GM19239 (cell line): ENCODE results near the gene CLSTN2.

Experiments used
- DNase-seq: peaks from one replicate; pipeline ENCODE4 v3.0.0; 2011; ENCODE audit warnings: low spot score; ENCODE audit not compliant: insufficient read length
- FAIRE-seq: peaks from 2 replicates; lab custom pipeline; 2011; peaks lifted over from hg19 to GRCh38; lab: Jason Lieb, UNC

The CLSTN2 gene

GRCh38 chr3:140349938-140350337, 415.0 kb downstream of the CLSTN2 start:
- DNase-seq (no peak), FAIRE-seq (no peak)

- no peak for DNase-seq
- FAIRE-seq, result no peak
Measured at GRCh38 chr3:140351466-140351865, 416.5 kb downstream of the CLSTN2 start.

- DNase-seq (no peak), FAIRE-seq (no peak)
Measured at GRCh38 chr3:140355481-140355880, 420.5 kb downstream of the CLSTN2 start.

- DNase-seq (no peak), FAIRE-seq (no peak)
Measured at GRCh38 chr3:140358686-140359085, 423.7 kb downstream of the CLSTN2 start.

GRCh38 chr3:140359233-140359995, 424.4 kb downstream of the CLSTN2 start:
- FAIRE-seq (no peak), DNase-seq (no peak)

GRCh38 chr3:140360332-140360731, 425.3 kb downstream of the CLSTN2 start:
- DNase-seq, result no peak
- peak; percentile 33 for FAIRE-seq

GRCh38 chr3:140363801-140364200, 428.8 kb downstream of the CLSTN2 start:
- no peak for FAIRE-seq
- no peak for DNase-seq

- DNase-seq (no peak), FAIRE-seq (no peak)
Measured at GRCh38 chr3:140365872-140366697, 431.1 kb downstream of the CLSTN2 start.

GRCh38 chr3:140368223-140368811, 433.3 kb downstream of the CLSTN2 start:
- FAIRE-seq, result no peak
- DNase-seq, result no peak

- no peak for DNase-seq
- no peak for FAIRE-seq
Measured at GRCh38 chr3:140370686-140371085, 435.7 kb downstream of the CLSTN2 start.

- DNase-seq (no peak), FAIRE-seq (no peak)
Measured at GRCh38 chr3:140373234-140373633, 438.2 kb downstream of the CLSTN2 start.

- FAIRE-seq, result no peak
Measured at GRCh38 chr3:140375002-140375401, 440.0 kb downstream of the CLSTN2 start.

GRCh38 chr3:140376136-140376889, 441.3 kb downstream of the CLSTN2 start:
- DNase-seq (no peak), FAIRE-seq (no peak)

More at GRCh38 chr3:140375002-140375401, 440.0 kb downstream of the CLSTN2 start:
- no peak for DNase-seq

- FAIRE-seq (no peak), DNase-seq (no peak)
Measured at GRCh38 chr3:140377644-140378043, 442.7 kb downstream of the CLSTN2 start.

- FAIRE-seq, result no peak
- DNase-seq, result no peak
Measured at GRCh38 chr3:140378571-140379340, 443.8 kb downstream of the CLSTN2 start.

GRCh38 chr3:140384028-140384771, 449.2 kb downstream of the CLSTN2 start:
- DNase-seq (no peak), FAIRE-seq (no peak)

- DNase-seq, result no peak
- FAIRE-seq, result no peak
Measured at GRCh38 chr3:140384876-140385275, 449.9 kb downstream of the CLSTN2 start.

- DNase-seq (no peak), FAIRE-seq (no peak)
Measured at GRCh38 chr3:140386357-140387100, 451.5 kb downstream of the CLSTN2 start.
